Activated CD4-positive, CD25-positive, alpha-beta regulatory T cell treated with anti-CD3 and anti-CD28 coated beads, Interleukin-2, amount 50 U/mL, for 24 hours (primary cell): ENCODE results near the gene PSMF1.
A peak's percentile ranks its signal among the peaks of the same experiment; 100 is the strongest.
"Not testable (repeated sequence)": the region's sequence is repeated elsewhere in the genome, so short reads cannot be mapped to it uniquely, and the experiment has no call there.

Experiments
- ATAC-seq, 2 donors: fragments of 150-1000 bp; cut with Tn5 transposase; one replicate each; pipeline ENCODE4 v1.10.0; 2021; ENCODE audit warnings: mild to moderate bottlenecking in 1 of 2, moderate library complexity in 1 of 2

The PSMF1 gene

GRCh38 chr20:1122388-1123315 lies 4.2 kb downstream of the PSMF1 start:
- ATAC-seq, result no peak

- ATAC-seq, result no peak
Observed at GRCh38 chr20:1123666-1124065, 5.3 kb downstream of the PSMF1 start.

GRCh38 chr20:1124421-1124820 lies 6.0 kb downstream of the PSMF1 start:
- ATAC-seq, result no peak

GRCh38 chr20:1125277-1125676 lies 6.9 kb downstream of the PSMF1 start:
- no peak for ATAC-seq

GRCh38 chr20:1127840-1128239 lies 9.4 kb downstream of the PSMF1 start:
- no peak for ATAC-seq

GRCh38 chr20:1130058-1130694 lies 11.8 kb downstream of the PSMF1 start:
- ATAC-seq, result no peak

GRCh38 chr20:1130847-1131246 lies 12.4 kb downstream of the PSMF1 start:
- no peak for ATAC-seq

GRCh38 chr20:1131354-1131753 lies 13.0 kb downstream of the PSMF1 start:
- ATAC-seq, result no peak

- ATAC-seq, result no peak
Observed at GRCh38 chr20:1134355-1134754, 16.0 kb downstream of the PSMF1 start.

GRCh38 chr20:1134836-1135235 lies 16.4 kb downstream of the PSMF1 start:
- no peak for ATAC-seq

GRCh38 chr20:1137236-1137635 lies 18.8 kb downstream of the PSMF1 start:
- ATAC-seq, result no peak

GRCh38 chr20:1144401-1145172 lies 26.2 kb downstream of the PSMF1 start:
- ATAC-seq, result no peak

GRCh38 chr20:1146957-1147356 lies 28.6 kb downstream of the PSMF1 start:
- no peak for ATAC-seq

GRCh38 chr20:1149812-1150211 lies 31.4 kb downstream of the PSMF1 start:
- not testable (repeated sequence) for ATAC-seq

- ATAC-seq, result peak; percentile 77 to 94
Observed at GRCh38 chr20:1150218-1150617, 31.8 kb downstream of the PSMF1 start.

GRCh38 chr20:1150968-1151367 lies 32.6 kb downstream of the PSMF1 start:
- no peak for ATAC-seq

GRCh38 chr20:1154226-1154625 lies 35.8 kb downstream of the PSMF1 start:
- ATAC-seq, result no peak

- ATAC-seq, result no peak
Observed at GRCh38 chr20:1154691-1155090, 36.3 kb downstream of the PSMF1 start.

- no peak for ATAC-seq
Observed at GRCh38 chr20:1155342-1155741, 36.9 kb downstream of the PSMF1 start.

GRCh38 chr20:1160496-1160895 lies 42.1 kb downstream of the PSMF1 start:
- ATAC-seq, result no peak

GRCh38 chr20:1160991-1161390 lies 42.6 kb downstream of the PSMF1 start:
- ATAC-seq, result no peak

- no peak for ATAC-seq
Observed at GRCh38 chr20:1163105-1163504, 44.7 kb downstream of the PSMF1 start.

GRCh38 chr20:1163653-1164052 lies 45.3 kb downstream of the PSMF1 start:
- ATAC-seq, result no peak
